CD8-positive, alpha-beta memory T cell (primary cell): ENCODE measurements around the gene ZNF837. TPM values are rescaled to one million over a fixed set of nuclear protein-coding genes. Genes with fewer than 3 reads are reported as not detected.

Source experiments
- CTCF ChIA-PET: fragments of 350-600 bp; sonication (Branson Sonifier 250); formaldehyde crosslinking; loops from one replicate; lab custom pipeline; 2021; ENCODE audit warnings: antibody characterized with exemption; lab: Charles Lee
- POLR2A ChIA-PET: fragments of 350-600 bp; sonication (Branson Sonifier 250); formaldehyde crosslinking; loops from one replicate; lab custom pipeline; 2021; ENCODE audit warnings: antibody characterized with exemption; lab: Charles Lee
- DNase-seq, 5 donors: peaks; one replicate each; pipeline versions ENCODE4 v3.0.0 to v3.0.0-alpha.2; 2020 to 2022; ENCODE audit warnings: mixed read lengths in 1 of 5
- H3K27ac ChIP-seq: one replicate; pipeline ENCODE4 v1.7.0; 2013; ENCODE audit warnings: low read depth, mild to moderate bottlenecking, low read length, moderate library complexity
- H3K27me3 ChIP-seq: 2 replicates; pipeline ENCODE4 v1.7.0; 2013; ENCODE audit warnings: low read length, mild to moderate bottlenecking; ENCODE audit not compliant: insufficient read depth, poor library complexity, severe bottlenecking
- H3K36me3 ChIP-seq: 2 replicates; pipeline ENCODE4 v1.7.0; 2013; ENCODE audit warnings: mild to moderate bottlenecking, low read length, moderate library complexity; ENCODE audit not compliant: insufficient read depth
- H3K4me1 ChIP-seq: 2 replicates; pipeline ENCODE4 v1.7.0; 2013; ENCODE audit warnings: mild to moderate bottlenecking, low read length, moderate library complexity; ENCODE audit not compliant: insufficient read depth
- H3K4me3 ChIP-seq: 2 replicates; pipeline ENCODE4 v1.7.0; 2013; ENCODE audit warnings: mild to moderate bottlenecking, low read length
- H3K9me3 ChIP-seq: 2 replicates; pipeline ENCODE4 v1.7.0; 2013; ENCODE audit warnings: mild to moderate bottlenecking, low read length
- H3K27ac Mint-ChIP-seq, 8 donors: one replicate each; pipeline ENCODE4 v1.8.0; 2020 to 2021; ENCODE audit warnings: mixed read lengths in 8 of 8, mild to moderate bottlenecking in 6 of 8, inconsistent platforms in 3 of 8, moderate library complexity in 3 of 8
- H3K27me3 Mint-ChIP-seq, 2 donors: one replicate each; pipeline ENCODE4 v1.8.0; 2020 to 2021; ENCODE audit warnings: mixed read lengths in 2 of 2, mild to moderate bottlenecking in 1 of 2, moderate library complexity in 1 of 2
- H3K36me3 Mint-ChIP-seq, 3 donors: one replicate each; pipeline ENCODE4 v1.8.0; 2020 to 2021; ENCODE audit warnings: mixed read lengths in 3 of 3, inconsistent platforms in 1 of 3, mild to moderate bottlenecking in 1 of 3
- H3K4me1 Mint-ChIP-seq, 3 donors: one replicate each; pipeline ENCODE4 v1.8.0; 2020 to 2021; ENCODE audit warnings: mixed read lengths in 3 of 3, inconsistent platforms in 1 of 3, mild to moderate bottlenecking in 1 of 3
- H3K4me3 Mint-ChIP-seq, 7 donors: one replicate each; pipeline ENCODE4 v1.8.0; 2020 to 2021; ENCODE audit warnings: mixed read lengths in 7 of 7, mild to moderate bottlenecking in 6 of 7, moderate library complexity in 4 of 7, inconsistent platforms in 2 of 7
- H3K9me3 Mint-ChIP-seq, 5 donors: one replicate each; pipeline ENCODE4 v1.8.0; 2020 to 2022; ENCODE audit warnings: mixed read lengths in 5 of 5, mild to moderate bottlenecking in 3 of 5, moderate library complexity in 2 of 5, inconsistent platforms in 1 of 5
- polyA plus RNA-seq: library from polyadenylated mRNA; unstranded; fragments of 300-500 nt; fragmentation: Illumina TruSeq; gene quantifications from one replicate; pipeline ENCODE4 v1.2.3, GENCODE V29; 2021
- total RNA-seq, 2 experiments: library from RNA; stranded (reverse); gene quantifications; one replicate each; pipeline ENCODE4 v1.2.3, GENCODE V29; 2021

Gene ZNF837
- total and polyA plus RNA-seq, 3 experiments from 2014 or later, result 1.8 to 4.6 (median 2.3) TPM

GRCh38 chr19:58394821-58395219, 14.0 kb upstream of the ZNF837 start:
- no peak overlapping the region for H3K4me3 Mint-ChIP-seq
- CTCF ChIA-PET, result no interaction called here
- peaks cover 8 to 29% (median 10%) of the 10 kb centered on the region in 3 donors for H3K4me1 Mint-ChIP-seq
- no peak overlapping the region for H3K27ac Mint-ChIP-seq
- POLR2A ChIA-PET, result no interaction called here
- DNase-seq, result no peak
- peaks cover 10 to 11% of the 10 kb centered on the region in 2 donors for H3K27me3 Mint-ChIP-seq
- no peaks in the 10 kb centered on the region for H3K9me3 Mint-ChIP-seq
- Histone ChIP-seq H3K9me3 (no peaks in the 10 kb centered on the region), H3K4me3 (no peak overlapping the region), H3K4me1 (no peaks in the 10 kb centered on the region), H3K27ac (no peak overlapping the region), H3K36me3 (peaks cover 24% of the 10 kb centered on the region), H3K27me3 (peaks cover 5% of the 10 kb centered on the region)
- peaks cover 8 to 46% (median 13%) of the 10 kb centered on the region in 3 donors for H3K36me3 Mint-ChIP-seq

GRCh38 chr19:58393725-58394033, 12.8 kb upstream of the ZNF837 start:
- Mint-ChIP-seq H3K4me3 (no peak overlapping the region), H3K4me1 (peaks cover 14 to 33% (median 18%) of the 10 kb centered on the region in 3 donors), H3K27me3 (peaks cover 7 to 10% of the 10 kb centered on the region in 2 donors), H3K36me3 (peaks cover 14 to 54% (median 17%) of the 10 kb centered on the region in 3 donors), H3K27ac (no peak overlapping the region), H3K9me3 (no peaks in the 10 kb centered on the region)
- Histone ChIP-seq H3K4me1 (no peaks in the 10 kb centered on the region), H3K27me3 (peaks cover 5% of the 10 kb centered on the region), H3K36me3 (peaks cover 31% of the 10 kb centered on the region), H3K9me3 (no peaks in the 10 kb centered on the region), H3K27ac (no peak overlapping the region), H3K4me3 (no peak overlapping the region)
- ChIA-PET CTCF (no interaction called here), POLR2A (no interaction called here)
- no peak for DNase-seq

- no peak overlapping the region for H3K27ac ChIP-seq
- H3K9me3 ChIP-seq, result no peaks in the 10 kb centered on the region
- peaks cover 5 to 7% of the 10 kb centered on the region in 2 donors for H3K27me3 Mint-ChIP-seq
- H3K36me3 ChIP-seq, result peaks cover 33% of the 10 kb centered on the region
- peak overlapping the region in 1 of 7 donors; percentile 52 for H3K4me3 Mint-ChIP-seq
- H3K4me1 ChIP-seq, result peaks cover 2% of the 10 kb centered on the region
- POLR2A ChIA-PET, result no interaction called here
- CTCF ChIA-PET, result no interaction called here
- DNase-seq, result no peak
- H3K9me3 Mint-ChIP-seq, result no peaks in the 10 kb centered on the region
- peaks cover 14 to 58% (median 17%) of the 10 kb centered on the region in 3 donors for H3K36me3 Mint-ChIP-seq
- H3K4me3 ChIP-seq, result no peak overlapping the region
- H3K4me1 Mint-ChIP-seq, result peaks cover 16 to 38% (median 21%) of the 10 kb centered on the region in 3 donors
- H3K27ac Mint-ChIP-seq, result peak overlapping the region in 1 of 8 donors; percentile 17
- peaks cover 5% of the 10 kb centered on the region for H3K27me3 ChIP-seq
These were observed 12.3 kb upstream of the ZNF837 start for GRCh38 chr19:58392945-58393724.

GRCh38 chr19:58388175-58388526, 7.3 kb upstream of the ZNF837 start:
- Mint-ChIP-seq H3K27me3 (peaks cover 0 to 3% of the 10 kb centered on the region in 2 donors), H3K9me3 (no peaks in the 10 kb centered on the region), H3K27ac (peak overlapping the region in 6 of 8 donors; percentile 93 to 98 (median 96)), H3K4me3 (peak overlapping the region; percentile 92 to 97 (median 94)), H3K36me3 (peaks cover 6 to 51% (median 8%) of the 10 kb centered on the region in 3 donors), H3K4me1 (peaks cover 31 to 56% (median 37%) of the 10 kb centered on the region in 3 donors)
- Histone ChIP-seq H3K4me3 (peak overlapping the region; percentile 83), H3K27ac (peak overlapping the region; percentile 95), H3K9me3 (no peaks in the 10 kb centered on the region), H3K27me3 (no peaks in the 10 kb centered on the region), H3K36me3 (peaks cover 25% of the 10 kb centered on the region), H3K4me1 (peaks cover 23% of the 10 kb centered on the region)
- POLR2A ChIA-PET, result interaction anchor here (1.2 kb wide), 1 partner anchor 25 kb away, joined by 4 read pairs; the partner anchor contains the start of gene ZNF497
- CTCF ChIA-PET, result no interaction called here
- no peak for DNase-seq

GRCh38 chr19:58387338-58388174, 6.7 kb upstream of the ZNF837 start:
- H3K36me3 Mint-ChIP-seq, result peaks cover 6 to 45% (median 8%) of the 10 kb centered on the region in 3 donors
- H3K9me3 Mint-ChIP-seq, result no peaks in the 10 kb centered on the region
- peaks cover 23% of the 10 kb centered on the region for H3K4me1 ChIP-seq
- ChIA-PET POLR2A (interaction anchor here (0.7 to 1.2 kb wide), 2 partner anchors 25 to 77 kb away, joined by 4 to 5 read pairs; partner anchors contain the start of gene ZNF497), CTCF (no interaction called here)
- peak overlapping the region; percentile 95 for H3K27ac ChIP-seq
- H3K27ac Mint-ChIP-seq, result peak overlapping the region; percentile 93 to 99 (median 98)
- no peak for DNase-seq
- peaks cover 0 to 3% of the 10 kb centered on the region in 2 donors for H3K27me3 Mint-ChIP-seq
- peaks cover 19% of the 10 kb centered on the region for H3K36me3 ChIP-seq
- peaks cover 31 to 54% (median 38%) of the 10 kb centered on the region in 3 donors for H3K4me1 Mint-ChIP-seq
- H3K27me3 ChIP-seq, result no peaks in the 10 kb centered on the region
- H3K9me3 ChIP-seq, result no peaks in the 10 kb centered on the region
- H3K4me3 Mint-ChIP-seq, result peak overlapping the region; percentile 92 to 97 (median 94)
- H3K4me3 ChIP-seq, result peak overlapping the region; percentile 83

- CTCF ChIA-PET, result interaction anchor here (0.7 kb wide), 1 partner anchor 194 kb away, joined by 3 read pairs; no protein-coding TSS in a partner anchor
- Histone ChIP-seq H3K9me3 (no peaks in the 10 kb centered on the region), H3K27ac (peak within 1 kb of the TSS; percentile 95), H3K27me3 (no peaks in the 10 kb centered on the region), H3K4me1 (peaks cover 28% of the 10 kb centered on the region), H3K4me3 (peak within 1 kb of the TSS; percentile 83), H3K36me3 (peaks cover 16% of the 10 kb centered on the region)
- H3K4me1 Mint-ChIP-seq, result peaks cover 37 to 59% (median 41%) of the 10 kb centered on the region in 3 donors
- POLR2A ChIA-PET, result interaction anchor here (0.6 to 1.5 kb wide), 4 partner anchors 24 to 91 kb away, joined by 4 to 8 read pairs (median 4); partner anchors contain the start of gene ZNF497
- peak within 1 kb of the TSS; percentile 92 to 97 (median 94) for H3K4me3 Mint-ChIP-seq
- DNase-seq, result peak; percentile 90 to 99 (median 95)
- H3K27ac Mint-ChIP-seq, result peak within 1 kb of the TSS; percentile 93 to 99 (median 98)
- H3K9me3 Mint-ChIP-seq, result no peaks in the 10 kb centered on the region
- peaks cover 6 to 41% (median 8%) of the 10 kb centered on the region in 3 donors for H3K36me3 Mint-ChIP-seq
- H3K27me3 Mint-ChIP-seq, result peaks cover 0 to 3% of the 10 kb centered on the region in 2 donors
These were observed 5.9 kb upstream of the ZNF837 start, which contains the start of gene RPS5 for GRCh38 chr19:58386576-58387337. TSS of gene RPS5 (plus strand) at chr19:58387269. CDS start at chr19:58388138, 869 bp downstream.

GRCh38 chr19:58385891-58386575, 5.2 kb upstream of the ZNF837 start:
- Histone ChIP-seq H3K36me3 (peaks cover 16% of the 10 kb centered on the region), H3K27ac (peak overlapping the region; percentile 95), H3K4me3 (peak overlapping the region; percentile 83), H3K9me3 (no peaks in the 10 kb centered on the region), H3K4me1 (peaks cover 29% of the 10 kb centered on the region), H3K27me3 (no peaks in the 10 kb centered on the region)
- peak overlapping the region; percentile 92 to 97 (median 94) for H3K4me3 Mint-ChIP-seq
- H3K27ac Mint-ChIP-seq, result peak overlapping the region; percentile 93 to 99 (median 98)
- H3K4me1 Mint-ChIP-seq, result peaks cover 37 to 61% (median 44%) of the 10 kb centered on the region in 3 donors
- peak in 1 of 5 donors; percentile 26 for DNase-seq
- H3K27me3 Mint-ChIP-seq, result peaks cover 0 to 3% of the 10 kb centered on the region in 2 donors
- ChIA-PET POLR2A (interaction anchor here (0.6 to 1.5 kb wide), 2 partner anchors 23 to 92 kb away, joined by 4 to 8 read pairs; partner anchors contain the start of gene ZNF497), CTCF (interaction anchor here (0.7 kb wide), 1 partner anchor 195 kb away, joined by 3 read pairs; no protein-coding TSS in a partner anchor)
- H3K36me3 Mint-ChIP-seq, result peaks cover 6 to 36% (median 8%) of the 10 kb centered on the region in 3 donors
- no peaks in the 10 kb centered on the region for H3K9me3 Mint-ChIP-seq
